Measurements from ENCODE around the gene TMEM273. TPM values are rescaled to one million over a fixed set of nuclear protein-coding genes. Genes with fewer than 3 reads are reported as not detected.

The TMEM273 gene
- total and polyA plus RNA-seq, 3 experiments from 2014 or later = 51.7 to 60.2 (median 58.0) TPM

DNA sequence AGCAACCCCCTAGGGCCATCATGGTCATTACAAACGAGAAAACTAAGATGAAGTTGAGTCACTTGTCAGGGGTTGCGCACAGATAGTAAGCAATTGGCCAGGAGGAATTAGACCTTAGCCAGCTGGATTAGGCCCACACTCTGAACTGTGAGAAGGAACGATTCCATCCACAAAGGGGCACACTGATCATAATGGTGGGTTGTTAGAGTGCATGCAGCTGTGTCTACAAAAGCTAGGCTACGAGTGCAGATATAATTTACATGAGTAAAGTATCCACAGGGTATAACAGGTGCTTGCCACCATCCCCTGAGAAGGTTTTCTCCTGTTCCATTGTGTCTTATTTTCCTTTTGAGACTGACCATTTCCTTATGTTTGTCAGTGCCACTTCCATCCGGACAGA lies 37.8 kb downstream of the TMEM273 start:
- Histone ChIP-seq H3K4me1 (ENCODE audit: insufficient read depth, low read length) (no peaks in the 10 kb centered on the region), H3K9me3 (ENCODE audit: low read length) (no peaks in the 10 kb centered on the region), H3K36me3 (ENCODE audit: insufficient read depth, low read length) (no peaks in the 10 kb centered on the region), H3K27me3 (ENCODE audit: insufficient read depth, low read length, poor library complexity, severe bottlenecking) (no peaks in the 10 kb centered on the region), H3K27ac (ENCODE audit: low read depth, low read length) (no peak overlapping the region), H3K4me3 (ENCODE audit: low read length) (no peak overlapping the region)
- Mint-ChIP-seq H3K9me3 (peaks cover 0 to 12% (median 7%) of the 10 kb centered on the region in 5 donors), H3K27ac (no peak overlapping the region), H3K27me3 (peaks cover 10 to 14% of the 10 kb centered on the region in 2 donors), H3K4me3 (no peak overlapping the region), H3K36me3 (peaks cover 0 to 7% (median 0%) of the 10 kb centered on the region in 3 donors), H3K4me1 (no peaks in the 10 kb centered on the region)
- ChIA-PET CTCF (no interaction called here), POLR2A (no interaction called here)
- DNase-seq = no peak

GRCh38 chr10:49149881-49150280 lies 38.3 kb downstream of the TMEM273 start:
- POLR2A ChIA-PET = no interaction called here
- Mint-ChIP-seq H3K4me3 (no peak overlapping the region), H3K27ac (no peak overlapping the region), H3K27me3 (peaks cover 10 to 13% of the 10 kb centered on the region in 2 donors), H3K4me1 (no peaks in the 10 kb centered on the region), H3K9me3 (peaks cover 0 to 12% (median 7%) of the 10 kb centered on the region in 5 donors), H3K36me3 (peaks cover 0 to 7% (median 0%) of the 10 kb centered on the region in 3 donors)
- no peak overlapping the region for H3K4me3 ChIP-seq (ENCODE audit: low read length)
- H3K27ac ChIP-seq (ENCODE audit: low read depth, low read length) = no peak overlapping the region
- H3K27me3 ChIP-seq (ENCODE audit: insufficient read depth, low read length, poor library complexity, severe bottlenecking) = no peaks in the 10 kb centered on the region
- CTCF ChIA-PET = no interaction called here
- no peaks in the 10 kb centered on the region for H3K36me3 ChIP-seq (ENCODE audit: insufficient read depth, low read length)
- DNase-seq = no peak
- H3K9me3 ChIP-seq (ENCODE audit: low read length) = no peaks in the 10 kb centered on the region
- no peaks in the 10 kb centered on the region for H3K4me1 ChIP-seq (ENCODE audit: insufficient read depth, low read length)

GRCh38 chr10:49144058-49144720 lies 44.0 kb downstream of the TMEM273 start:
- Histone ChIP-seq H3K9me3 (ENCODE audit: low read length) (no peaks in the 10 kb centered on the region), H3K27me3 (ENCODE audit: insufficient read depth, low read length, poor library complexity, severe bottlenecking) (no peaks in the 10 kb centered on the region), H3K36me3 (ENCODE audit: insufficient read depth, low read length) (no peaks in the 10 kb centered on the region), H3K4me3 (ENCODE audit: low read length) (no peak overlapping the region), H3K27ac (ENCODE audit: low read depth, low read length) (no peak overlapping the region), H3K4me1 (ENCODE audit: insufficient read depth, low read length) (no peaks in the 10 kb centered on the region)
- Mint-ChIP-seq H3K27me3 (peaks cover 0 to 6% of the 10 kb centered on the region in 2 donors), H3K36me3 (peaks cover 0 to 7% (median 0%) of the 10 kb centered on the region in 3 donors), H3K4me3 (no peak overlapping the region), H3K4me1 (no peaks in the 10 kb centered on the region), H3K27ac (no peak overlapping the region), H3K9me3 (peaks cover 0 to 12% (median 7%) of the 10 kb centered on the region in 5 donors)
- ChIA-PET POLR2A (no interaction called here), CTCF (no interaction called here)
- DNase-seq = no peak

- H3K27ac ChIP-seq (ENCODE audit: low read depth, low read length) = no peak overlapping the region
- Mint-ChIP-seq H3K4me1 (no peaks in the 10 kb centered on the region), H3K36me3 (peaks cover 0 to 7% (median 0%) of the 10 kb centered on the region in 3 donors), H3K27ac (no peak overlapping the region), H3K9me3 (peaks cover 0 to 7% (median 5%) of the 10 kb centered on the region in 5 donors), H3K27me3 (peaks cover 0 to 6% of the 10 kb centered on the region in 2 donors), H3K4me3 (no peak overlapping the region)
- H3K27me3 ChIP-seq (ENCODE audit: insufficient read depth, low read length, poor library complexity, severe bottlenecking) = no peaks in the 10 kb centered on the region
- H3K36me3 ChIP-seq (ENCODE audit: insufficient read depth, low read length) = no peaks in the 10 kb centered on the region
- ChIA-PET POLR2A (no interaction called here), CTCF (no interaction called here)
- H3K4me3 ChIP-seq (ENCODE audit: low read length) = no peak overlapping the region
- DNase-seq = no peak
- H3K4me1 ChIP-seq (ENCODE audit: insufficient read depth, low read length) = no peaks in the 10 kb centered on the region
- H3K9me3 ChIP-seq (ENCODE audit: low read length) = no peaks in the 10 kb centered on the region
Observed at GRCh38 chr10:49143249-49143648, 44.9 kb downstream of the TMEM273 start.

GRCh38 chr10:49141541-49142332 lies 46.5 kb downstream of the TMEM273 start:
- no peaks in the 10 kb centered on the region for H3K4me1 ChIP-seq (ENCODE audit: insufficient read depth, low read length)
- no peak overlapping the region for H3K4me3 ChIP-seq (ENCODE audit: low read length)
- CTCF ChIA-PET = no interaction called here
- no peaks in the 10 kb centered on the region for H3K36me3 ChIP-seq (ENCODE audit: insufficient read depth, low read length)
- Mint-ChIP-seq H3K27ac (no peak overlapping the region), H3K36me3 (no peaks in the 10 kb centered on the region), H3K4me1 (no peaks in the 10 kb centered on the region), H3K4me3 (no peak overlapping the region), H3K9me3 (no peaks in the 10 kb centered on the region), H3K27me3 (peaks cover 0 to 3% of the 10 kb centered on the region in 2 donors)
- no peaks in the 10 kb centered on the region for H3K27me3 ChIP-seq (ENCODE audit: insufficient read depth, low read length, poor library complexity, severe bottlenecking)
- POLR2A ChIA-PET = no interaction called here
- DNase-seq = no peak
- H3K27ac ChIP-seq (ENCODE audit: low read depth, low read length) = no peak overlapping the region
- no peaks in the 10 kb centered on the region for H3K9me3 ChIP-seq (ENCODE audit: low read length)

DNA sequence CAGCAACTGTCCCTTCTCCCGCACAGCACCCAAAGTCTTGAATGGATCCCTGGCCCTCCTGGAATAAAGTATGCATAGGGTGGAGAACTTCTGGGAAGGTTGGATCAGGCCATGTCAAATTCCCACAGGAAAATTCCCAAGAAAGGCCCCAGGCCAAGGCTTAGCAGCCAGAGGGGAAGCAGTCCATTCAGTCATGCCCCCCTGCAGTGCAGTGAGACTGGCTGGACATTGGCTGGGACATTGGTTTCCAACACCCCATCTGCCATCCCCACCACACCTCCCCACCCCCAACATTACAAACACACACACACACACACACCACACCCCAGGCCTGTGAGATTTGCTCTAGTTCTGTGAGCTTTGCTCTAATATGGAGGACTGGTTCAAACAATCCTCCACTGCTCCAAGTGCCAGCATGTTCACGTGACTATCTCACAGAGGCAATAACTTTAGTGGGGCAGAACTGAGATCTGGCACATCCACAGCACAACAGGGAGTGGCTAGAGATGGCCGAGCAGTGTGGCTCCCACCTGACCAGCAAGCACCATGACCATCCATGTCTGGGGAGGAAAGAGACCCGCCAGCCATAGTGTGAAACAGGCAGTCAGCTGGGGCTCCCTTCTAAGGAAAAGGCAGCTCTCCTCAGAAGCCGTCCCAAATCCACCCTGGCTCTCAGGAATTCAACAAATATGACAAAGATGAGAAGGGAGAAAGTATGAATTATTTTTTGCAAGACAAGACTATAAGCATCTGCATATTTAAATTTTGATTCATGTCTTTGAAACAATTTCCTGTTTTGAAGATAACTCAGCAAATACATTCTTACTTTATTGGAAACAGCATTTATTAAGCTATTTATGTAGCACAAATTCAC lies 47.6 kb downstream of the TMEM273 start:
- Mint-ChIP-seq H3K4me3 (no peak overlapping the region), H3K9me3 (peaks cover 0 to 2% (median 0%) of the 10 kb centered on the region in 5 donors), H3K27me3 (peaks cover under 1 to 3% of the 10 kb centered on the region in 2 donors), H3K36me3 (no peaks in the 10 kb centered on the region), H3K27ac (no peak overlapping the region), H3K4me1 (peaks cover 0 to 7% (median 5%) of the 10 kb centered on the region in 3 donors)
- H3K36me3 ChIP-seq (ENCODE audit: insufficient read depth, low read length) = no peaks in the 10 kb centered on the region
- ChIA-PET CTCF (no interaction called here), POLR2A (no interaction called here)
- no peak overlapping the region for H3K4me3 ChIP-seq (ENCODE audit: low read length)
- H3K27me3 ChIP-seq (ENCODE audit: insufficient read depth, low read length, poor library complexity, severe bottlenecking) = no peaks in the 10 kb centered on the region
- DNase-seq = no peak
- H3K4me1 ChIP-seq (ENCODE audit: insufficient read depth, low read length) = no peaks in the 10 kb centered on the region
- H3K27ac ChIP-seq (ENCODE audit: low read depth, low read length) = no peak overlapping the region
- H3K9me3 ChIP-seq (ENCODE audit: low read length) = no peaks in the 10 kb centered on the region

DNA sequence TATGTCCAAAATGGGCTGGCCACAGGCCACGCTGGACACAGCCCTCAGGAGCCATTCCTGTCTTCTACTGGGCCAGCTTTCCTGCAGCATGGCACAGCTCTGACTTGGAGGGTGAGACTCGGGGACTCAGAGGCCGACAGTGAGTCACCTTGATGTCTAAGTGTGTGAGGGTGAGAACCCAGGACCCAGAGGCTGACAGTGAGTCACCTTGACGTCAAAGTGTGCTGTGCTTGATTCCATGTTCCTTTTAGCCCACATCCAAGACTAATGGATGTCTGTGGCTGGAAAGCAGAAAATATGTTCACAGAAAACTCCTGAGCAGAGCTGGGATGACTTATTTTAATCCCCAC lies 48.4 kb downstream of the TMEM273 start:
- H3K4me3 ChIP-seq (ENCODE audit: low read length) = no peak overlapping the region
- H3K27me3 ChIP-seq (ENCODE audit: insufficient read depth, low read length, poor library complexity, severe bottlenecking) = no peaks in the 10 kb centered on the region
- Mint-ChIP-seq H3K36me3 (no peaks in the 10 kb centered on the region), H3K9me3 (peaks cover 0 to 2% (median 0%) of the 10 kb centered on the region in 5 donors), H3K27ac (no peak overlapping the region), H3K27me3 (peaks cover 0 to 4% of the 10 kb centered on the region in 2 donors), H3K4me1 (peaks cover 0 to 11% (median 6%) of the 10 kb centered on the region in 3 donors), H3K4me3 (no peak overlapping the region)
- no peak overlapping the region for H3K27ac ChIP-seq (ENCODE audit: low read depth, low read length)
- H3K4me1 ChIP-seq (ENCODE audit: insufficient read depth, low read length) = no peaks in the 10 kb centered on the region
- POLR2A ChIA-PET = no interaction called here
- H3K9me3 ChIP-seq (ENCODE audit: low read length) = no peaks in the 10 kb centered on the region
- no peak for DNase-seq
- no peaks in the 10 kb centered on the region for H3K36me3 ChIP-seq (ENCODE audit: insufficient read depth, low read length)
- CTCF ChIA-PET = no interaction called here

Data from CD8-positive, alpha-beta memory T cell (primary cell).